GM12878 (cell line): ENCODE measurements around the gene C1QTNF12. TPM values are rescaled to one million over a fixed set of nuclear protein-coding genes. Genes with fewer than 3 reads are reported as not detected.

Experiments used
- ATAC-seq: fragments of 200-7000 bp; cut with Tn5 transposase; 3 replicates; pipeline ENCODE4 v1.9.1; 2020; ENCODE audit warnings: mild to moderate bottlenecking, moderate library complexity
- BruUV-seq: library from RNA; stranded (reverse); fragments of 400-500 nt; replicated peaks from 2 replicates; lab custom pipeline; 2021; lab: Mats Ljungman, UMichigan
- CTCF ChIA-PET: fragments of 300-600 bp; sonication (Branson Sonifier 250); formaldehyde crosslinking; extraction: SDS; loops from one replicate; lab custom pipeline; 2021; ENCODE audit warnings: inconsistent platforms; lab: Yijun Ruan, JAX
- POLR2A ChIA-PET: fragments of 350-600 bp; formaldehyde crosslinking; extraction: SDS; loops from one replicate; lab custom pipeline; 2021; ENCODE audit warnings: inconsistent platforms; lab: Charles Lee
- RAD21 ChIA-PET: fragments of 300-600 bp; sonication (Branson Sonifier 250); formaldehyde crosslinking; loops from one replicate; lab custom pipeline; 2023; ENCODE audit warnings: antibody characterized with exemption; ENCODE audit not compliant: unreplicated experiment; lab: Charles Lee
- SMC1A ChIA-PET: fragments of 300-600 bp; sonication (Branson Sonifier 250); formaldehyde crosslinking; loops from one replicate; lab custom pipeline; 2023; ENCODE audit not compliant: unreplicated experiment, uncharacterized antibody; lab: Charles Lee
- DNase-seq: peaks from one replicate; pipeline ENCODE4 v3.0.0-alpha.2; 2011; ENCODE audit warnings: low read depth, low spot score
- FAIRE-seq: peaks from 3 replicates; lab custom pipeline; 2011; peaks lifted over from hg19 to GRCh38; lab: Jason Lieb, UNC
- H2AFZ ChIP-seq: 2 replicates; pipeline ENCODE4 v1.6.0; 2011; ENCODE audit warnings: low read depth, low read length, control low read depth; ENCODE audit not compliant: control insufficient read depth
- H3K27ac ChIP-seq: 2 replicates; pipeline ENCODE4 v1.5.1; 2011; ENCODE audit warnings: control low read depth; ENCODE audit not compliant: control insufficient read depth, insufficient read depth
- H3K27me3 ChIP-seq, 2 experiments: replicated peaks in 1 of 2; 2 replicates each; pipeline versions ENCODE4 v1.6.0 to v1.6.1; 2011; ENCODE audit warnings: low read length in 1 of 2; ENCODE audit not compliant: control insufficient read depth in 2 of 2, insufficient read depth in 2 of 2
- H3K36me3 ChIP-seq, 2 experiments: 2 replicates each; pipeline ENCODE4 v1.5.1; 2011; ENCODE audit warnings: low read length in 1 of 2; ENCODE audit not compliant: control insufficient read depth in 2 of 2, insufficient read depth in 2 of 2
- H3K4me1 ChIP-seq: 2 replicates; pipeline ENCODE4 v1.6.1; 2011; ENCODE audit warnings: mild to moderate bottlenecking, low read length, moderate library complexity, mixed read lengths; ENCODE audit not compliant: control insufficient read depth, insufficient read depth
- H3K4me2 ChIP-seq: 2 replicates; pipeline ENCODE4 v1.6.0; 2011; ENCODE audit warnings: control low read depth; ENCODE audit not compliant: control insufficient read depth, insufficient read depth
- H3K4me3 ChIP-seq: fragments of 200-600 bp; sonication (generic); 2 replicates; pipeline ENCODE4 v1.5.1; 2016
- H3K79me2 ChIP-seq: 2 replicates; pipeline ENCODE4 v1.6.0; 2011; ENCODE audit warnings: low read length; ENCODE audit not compliant: control insufficient read depth, insufficient read depth
- H3K9ac ChIP-seq: 2 replicates; pipeline ENCODE4 v1.8.0; 2011; ENCODE audit warnings: low read length, control low read depth, mixed read lengths; ENCODE audit not compliant: control insufficient read depth, insufficient read depth
- H3K9me3 ChIP-seq: replicated peaks from 3 replicates; pipeline ENCODE4 v1.5.1; 2011; ENCODE audit warnings: mild to moderate bottlenecking, low read length; ENCODE audit not compliant: control insufficient read depth, insufficient read depth
- H4K20me1 ChIP-seq: 2 replicates; pipeline ENCODE4 v1.6.0; 2011; ENCODE audit not compliant: control insufficient read depth, insufficient read depth
- BCL3 ChIP-seq: IDR thresholded peaks from 2 replicates; pipeline ENCODE4 v1.6.1; 2011; ENCODE audit warnings: borderline replicate concordance, low read depth, mild to moderate bottlenecking, moderate library complexity, low read length; ENCODE audit not compliant: insufficient read depth, poor library complexity, severe bottlenecking
- PRDM15 ChIP-seq: fragments of 450-650 bp; formaldehyde crosslinking; IDR thresholded peaks from 2 replicates; pipeline ENCODE4 v1.4.0; 2020; ENCODE audit warnings: mild to moderate bottlenecking, moderate library complexity
- WGBS: methylation state at CpG from one replicate; pipeline ENCODE4 v1.1.6; 2016; ENCODE audit warnings: low lambda C conversion rate; ENCODE audit not compliant: insufficient replicate concordance, insufficient coverage; ENCODE audit errors: missing lambda C conversion rate; 5-methylcytosine and 5-hydroxymethylcytosine counted together
- in situ Hi-C: fragments of 300-500 bp; cut with MboI; formaldehyde crosslinking; loops from 9 replicates; pipeline ENCODE4 v1.14.3; 2018; ENCODE audit warnings: mixed read lengths
- intact Hi-C: fragments of 100-400 bp; cut with micrococcal nuclease; formaldehyde crosslinking; loops from one replicate; pipeline ENCODE4 v1.14.2; 2022; ENCODE audit not compliant: unreplicated experiment
- polyA plus RNA-seq, 11 experiments: library from polyadenylated mRNA; depleted of rRNA in 4 of 11; unstranded in 6 of 11; stranded (reverse) in 5 of 11; fragments of >200 nt; fragmentation: Nextera tagmentation in 4 of 11; fragmentation: Illumina TruSeq in 1 of 11; extraction: Ambion mirVana in 4 of 11; extraction: Trizol in 1 of 11; gene quantifications; 1 replicate in 1 of 11; 2 replicates in 10 of 11; pipeline versions ENCODE4 v1.2.1 to v1.2.3, GENCODE V29; 2011 to 2016; ENCODE audit warnings: inconsistent platforms in 2 of 11, missing spikeins in 2 of 11, low read depth in 1 of 11
- total RNA-seq, 4 experiments: library from RNA; depleted of rRNA in 3 of 4; stranded (reverse); fragments of >200 nt in 3 of 4; fragmentation: Illumina TruSeq in 1 of 4; extraction: Trizol in 1 of 4; gene quantifications; 2 replicates each; pipeline versions ENCODE4 v1.2.1 to v1.2.3, GENCODE V29; 2013 to 2021

Gene C1QTNF12
- total and polyA plus RNA-seq, 10 of the 15 experiments (the other 5 are each of a cell fraction or from before 2014, with no cell fraction given), result 0.17 to 1.0 (median 0.31) TPM; not detected in 5

- no peak for TF ChIP-seq PRDM15 (CRISPR knock-in tag)
- TF ChIP-seq, all 136 proteins: peak for 0
Measured at GRCh38 chr1:1285611-1286311, 39.2 kb upstream of the C1QTNF12 start (continued).

- H3K27ac ChIP-seq, result no peak overlapping the region
- no peaks in the 10 kb centered on the region for H3K9me3 ChIP-seq
- intact Hi-C loops, result no loop called here
- WGBS, result 54% methylated on average over 22 of the region's 22 CpGs
- no TSS peak for BruUV-seq
- POLR2A ChIA-PET, result interaction anchor here (1.0 kb wide), 1 partner anchor 271 kb away, joined by 3 read pairs; no protein-coding TSS in a partner anchor
- RAD21 ChIA-PET, result no interaction called here
- SMC1A ChIA-PET, result no interaction called here
- no peak overlapping the region for H3K9ac ChIP-seq
- no peak for TF ChIP-seq BCL3
- TF ChIP-seq, all 136 proteins: peak for 0
- Histone ChIP-seq H3K36me3 (no peaks in the 10 kb centered on the region), H2AFZ (no peak overlapping the region), H3K79me2 (no peaks in the 10 kb centered on the region), H3K4me3 (no peak overlapping the region), H4K20me1 (no peaks in the 10 kb centered on the region), H3K4me2 (no peak overlapping the region), H3K27me3 (no peaks in the 10 kb centered on the region), H3K4me1 (no peaks in the 10 kb centered on the region)
- ATAC-seq (no peak), DNase-seq (no peak), FAIRE-seq (no peak)
- in situ Hi-C loops, result no loop called here
- CTCF ChIA-PET, result no interaction called here
Measured at GRCh38 chr1:1285102-1285571, 38.6 kb upstream of the C1QTNF12 start.
